HG03575 (cell line): ENCODE measurements around the gene S100A5.

Experiments
- ATAC-seq: cut with Tn5 transposase; IDR thresholded peaks from one replicate; pipeline ENCODE4 v1.9.1; 2021; ENCODE audit not compliant: unreplicated experiment, insufficient number of reproducible peaks, low FRiP score; ENCODE audit errors: extremely low read depth

The S100A5 gene

GRCh38 chr1:153549741-153550397 lies 9.1 kb upstream of the S100A5 start:
- no peak for ATAC-seq

GRCh38 chr1:153548722-153549688 lies 8.3 kb upstream of the S100A5 start, which contains the start of gene S100A3:
S100A3 (minus strand) TSS chr1:153549258; CDS start chr1:153548485, 773 bp downstream.
- ATAC-seq = no peak

- ATAC-seq = no peak
These were observed 7.1 kb upstream of the S100A5 start for GRCh38 chr1:153547560-153548551.

- ATAC-seq = no peak
These were observed 6.2 kb upstream of the S100A5 start for GRCh38 chr1:153546796-153547559.

- ATAC-seq = no peak
These were observed 5.6 kb upstream of the S100A5 start for GRCh38 chr1:153546371-153546770.

- no peak for ATAC-seq
These were observed 4.6 kb upstream of the S100A5 start, which contains the start of gene S100A4 for GRCh38 chr1:153545067-153546055. S100A4 (minus strand) TSS chr1:153545806; CDS start chr1:153544794, 1,012 bp downstream.

GRCh38 chr1:153544453-153545066 lies 3.8 kb upstream of the S100A5 start:
- ATAC-seq = no peak

GRCh38 chr1:153543736-153544135 lies 3.0 kb upstream of the S100A5 start:
- no peak for ATAC-seq

GRCh38 chr1:153542956-153543711 lies 2.4 kb upstream of the S100A5 start:
- ATAC-seq = no peak

GRCh38 chr1:153541641-153542590 lies 1.2 kb upstream of the S100A5 start:
- ATAC-seq = no peak

- ATAC-seq = no peak
These were observed 1.2 kb downstream of the S100A5 start for GRCh38 chr1:153539395-153540093.

GRCh38 chr1:153538315-153538821 lies 2.4 kb downstream of the S100A5 start:
- no peak for ATAC-seq

GRCh38 chr1:153537376-153537730 lies 3.4 kb downstream of the S100A5 start:
- ATAC-seq = no peak

- no peak for ATAC-seq
These were observed 3.9 kb downstream of the S100A5 start for GRCh38 chr1:153536671-153537375.
